Vagina (tissue), 2 donors: ENCODE measurements around the gene PRKAA2. TPM values are rescaled to one million over a fixed set of nuclear protein-coding genes. Genes with fewer than 3 reads are reported as not detected.

ENCODE experiments used
- DNase-seq, 2 donors: peaks; one replicate each; pipeline ENCODE4 v3.0.0-alpha.2; 2017; ENCODE audit errors: extremely low spot score in 2 of 2
- H3K27ac ChIP-seq: fragments of 200-600 bp; sonication (generic); one replicate; pipeline ENCODE4 v1.5.1; 2019
- H3K27me3 ChIP-seq: fragments of 200-600 bp; sonication (generic); one replicate; pipeline ENCODE4 v1.5.1; 2019
- H3K36me3 ChIP-seq, 2 donors: fragments of 200-600 bp; sonication (generic); one replicate each; pipeline ENCODE4 v1.5.1; 2017 to 2019
- H3K4me1 ChIP-seq: fragments of 200-600 bp; sonication (generic); one replicate; pipeline ENCODE4 v1.5.1; 2019
- H3K4me3 ChIP-seq, 2 donors: fragments of 200-600 bp; sonication (generic); 1 replicate in 1 of 2; 2 replicates in 1 of 2; pipeline ENCODE4 v1.5.1; 2016 to 2019
- H3K9me3 ChIP-seq: fragments of 200-600 bp; sonication (generic); one replicate; pipeline ENCODE4 v1.5.1; 2019
- POLR2A ChIP-seq, 2 donors: fragments of 450-650 bp; IDR thresholded peaks; one replicate each; pipeline ENCODE4 v1.6.1; 2017; ENCODE audit warnings: antibody characterized with exemption in 2 of 2, mild to moderate bottlenecking in 2 of 2, moderate library complexity in 2 of 2
- POLR2AphosphoS5 ChIP-seq, 2 donors: sonication (generic); formaldehyde crosslinking; IDR thresholded peaks; one replicate each; pipeline ENCODE4 v1.9.0; 2017; ENCODE audit warnings: antibody characterized with exemption in 2 of 2, mild to moderate bottlenecking in 2 of 2, low read depth in 1 of 2; ENCODE audit not compliant: insufficient read depth in 1 of 2
- intact Hi-C: fragments of 100-400 bp; cut with DNase I; formaldehyde crosslinking; loops from one replicate; pipeline ENCODE4 v1.15.1; 2023
- total RNA-seq: library from RNA; depleted of rRNA; stranded (reverse); fragments of >200 nt; gene quantifications from one replicate; pipeline ENCODE4 v1.2.3, GENCODE V29; 2016
- TF ChIP-seq, protein P1 (sequence below), 3 experiments: fragments of 450-650 bp in 2 of 3; fragments of 200-600 bp in 1 of 3; sonication (generic) in 1 of 3; IDR thresholded peaks; one replicate each; pipeline ENCODE4 v1.5.1; 2017 to 2019; ENCODE audit warnings: antibody characterized with exemption in 3 of 3, mild to moderate bottlenecking in 2 of 3, moderate library complexity in 2 of 3

Gene PRKAA2
- total RNA-seq, 1 donor from 2014 or later, result 3.7 TPM

DNA sequence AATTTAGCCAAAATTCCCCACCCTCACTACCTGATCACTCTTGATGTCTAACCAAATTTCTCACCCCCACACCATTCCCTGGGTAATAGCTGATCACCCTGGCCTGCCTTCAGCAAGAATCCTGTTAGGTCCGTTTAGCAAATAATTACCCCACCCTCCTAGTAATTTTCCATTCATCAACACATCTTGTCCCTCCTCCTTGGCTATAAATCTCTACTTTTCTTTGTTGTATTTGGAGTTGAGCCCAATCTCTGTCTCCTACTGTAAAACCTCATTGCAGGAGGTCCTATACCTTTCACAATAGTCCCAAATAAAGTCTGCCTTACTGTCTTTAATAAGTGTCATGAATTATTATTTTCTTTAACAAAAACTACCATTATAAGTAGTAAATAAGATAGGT, 6.9 kb upstream of the PRKAA2 start:
- no peaks in the 10 kb centered on the region for H3K27me3 ChIP-seq
- no peak overlapping the region for H3K4me3 ChIP-seq
- intact Hi-C loops, result no loop called here
- no peaks in the 10 kb centered on the region for H3K4me1 ChIP-seq
- TF ChIP-seq, protein P1, sequence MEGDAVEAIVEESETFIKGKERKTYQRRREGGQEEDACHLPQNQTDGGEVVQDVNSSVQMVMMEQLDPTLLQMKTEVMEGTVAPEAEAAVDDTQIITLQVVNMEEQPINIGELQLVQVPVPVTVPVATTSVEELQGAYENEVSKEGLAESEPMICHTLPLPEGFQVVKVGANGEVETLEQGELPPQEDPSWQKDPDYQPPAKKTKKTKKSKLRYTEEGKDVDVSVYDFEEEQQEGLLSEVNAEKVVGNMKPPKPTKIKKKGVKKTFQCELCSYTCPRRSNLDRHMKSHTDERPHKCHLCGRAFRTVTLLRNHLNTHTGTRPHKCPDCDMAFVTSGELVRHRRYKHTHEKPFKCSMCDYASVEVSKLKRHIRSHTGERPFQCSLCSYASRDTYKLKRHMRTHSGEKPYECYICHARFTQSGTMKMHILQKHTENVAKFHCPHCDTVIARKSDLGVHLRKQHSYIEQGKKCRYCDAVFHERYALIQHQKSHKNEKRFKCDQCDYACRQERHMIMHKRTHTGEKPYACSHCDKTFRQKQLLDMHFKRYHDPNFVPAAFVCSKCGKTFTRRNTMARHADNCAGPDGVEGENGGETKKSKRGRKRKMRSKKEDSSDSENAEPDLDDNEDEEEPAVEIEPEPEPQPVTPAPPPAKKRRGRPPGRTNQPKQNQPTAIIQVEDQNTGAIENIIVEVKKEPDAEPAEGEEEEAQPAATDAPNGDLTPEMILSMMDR (IDR thresholded peaks at IDR 0.05), result no peak
- TF ChIP-seq POLR2A (IDR thresholded peaks at IDR 0.05), result no peak
- no peak for TF ChIP-seq POLR2AphosphoS5 (IDR thresholded peaks at IDR 0.05; ENCODE audit: insufficient read depth in 1 of 2, low read depth in 1 of 2)
- no peak overlapping the region for H3K27ac ChIP-seq
- H3K36me3 ChIP-seq, result no peaks in the 10 kb centered on the region
- no peaks in the 10 kb centered on the region for H3K9me3 ChIP-seq
- no peak for DNase-seq

DNA sequence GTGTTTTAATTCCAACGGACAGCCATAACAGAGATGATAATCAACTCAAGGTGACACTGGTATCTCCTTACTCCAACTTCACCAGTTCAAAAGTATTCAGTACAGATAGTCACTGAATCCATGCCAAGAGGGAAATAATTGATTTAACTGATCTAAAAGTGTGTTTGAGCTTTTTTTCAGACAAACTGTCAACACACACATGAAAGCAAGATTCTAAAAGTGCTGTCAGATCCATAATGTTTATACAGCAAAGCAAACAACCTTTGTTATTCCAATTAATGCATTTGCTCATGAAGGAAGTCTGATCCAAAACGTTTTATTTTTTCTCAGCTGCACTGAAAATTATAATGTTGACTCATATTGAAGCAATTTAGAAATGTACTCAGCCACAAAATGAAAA, 5.9 kb upstream of the PRKAA2 start:
- Histone ChIP-seq H3K36me3 (no peaks in the 10 kb centered on the region), H3K4me3 (no peak overlapping the region), H3K27ac (no peak overlapping the region), H3K27me3 (no peaks in the 10 kb centered on the region), H3K9me3 (no peaks in the 10 kb centered on the region), H3K4me1 (peaks cover 3% of the 10 kb centered on the region)
- no peak for DNase-seq
- intact Hi-C loops, result no loop called here
- TF ChIP-seq, protein P1 (IDR thresholded peaks at IDR 0.05), result no peak
- no peak for TF ChIP-seq POLR2AphosphoS5 (IDR thresholded peaks at IDR 0.05; ENCODE audit: insufficient read depth in 1 of 2, low read depth in 1 of 2)
- TF ChIP-seq POLR2A (IDR thresholded peaks at IDR 0.05), result no peak

DNA sequence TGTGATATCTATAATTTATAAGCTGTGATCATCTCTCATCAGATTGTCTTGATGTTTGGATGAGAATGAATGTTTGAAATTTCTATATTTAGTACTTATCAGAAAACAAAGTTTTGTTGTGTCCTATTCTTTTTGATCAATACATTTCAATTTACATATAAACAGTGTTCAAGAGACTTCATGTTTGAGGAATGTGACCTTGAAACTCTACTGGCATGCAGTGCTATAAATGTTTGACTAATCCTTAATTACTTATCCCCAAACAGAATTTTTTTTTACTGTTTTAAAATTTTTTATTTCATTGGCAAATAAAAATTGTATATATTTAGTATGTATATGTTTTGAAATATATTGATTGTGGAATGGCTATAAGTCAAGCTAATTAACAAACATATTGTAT, 1.5 kb upstream of the PRKAA2 start:
- no peak overlapping the region for H3K27ac ChIP-seq
- H3K4me3 ChIP-seq, result no peak overlapping the region
- H3K9me3 ChIP-seq, result no peaks in the 10 kb centered on the region
- no peaks in the 10 kb centered on the region for H3K36me3 ChIP-seq
- peaks cover 17% of the 10 kb centered on the region for H3K4me1 ChIP-seq
- H3K27me3 ChIP-seq, result no peaks in the 10 kb centered on the region
- intact Hi-C loops, result no loop called here
- no peak for DNase-seq
- no peak for TF ChIP-seq POLR2A (IDR thresholded peaks at IDR 0.05)
- TF ChIP-seq, protein P1 (IDR thresholded peaks at IDR 0.05), result no peak
- TF ChIP-seq POLR2AphosphoS5 (IDR thresholded peaks at IDR 0.05; ENCODE audit: insufficient read depth in 1 of 2, low read depth in 1 of 2), result no peak

DNA sequence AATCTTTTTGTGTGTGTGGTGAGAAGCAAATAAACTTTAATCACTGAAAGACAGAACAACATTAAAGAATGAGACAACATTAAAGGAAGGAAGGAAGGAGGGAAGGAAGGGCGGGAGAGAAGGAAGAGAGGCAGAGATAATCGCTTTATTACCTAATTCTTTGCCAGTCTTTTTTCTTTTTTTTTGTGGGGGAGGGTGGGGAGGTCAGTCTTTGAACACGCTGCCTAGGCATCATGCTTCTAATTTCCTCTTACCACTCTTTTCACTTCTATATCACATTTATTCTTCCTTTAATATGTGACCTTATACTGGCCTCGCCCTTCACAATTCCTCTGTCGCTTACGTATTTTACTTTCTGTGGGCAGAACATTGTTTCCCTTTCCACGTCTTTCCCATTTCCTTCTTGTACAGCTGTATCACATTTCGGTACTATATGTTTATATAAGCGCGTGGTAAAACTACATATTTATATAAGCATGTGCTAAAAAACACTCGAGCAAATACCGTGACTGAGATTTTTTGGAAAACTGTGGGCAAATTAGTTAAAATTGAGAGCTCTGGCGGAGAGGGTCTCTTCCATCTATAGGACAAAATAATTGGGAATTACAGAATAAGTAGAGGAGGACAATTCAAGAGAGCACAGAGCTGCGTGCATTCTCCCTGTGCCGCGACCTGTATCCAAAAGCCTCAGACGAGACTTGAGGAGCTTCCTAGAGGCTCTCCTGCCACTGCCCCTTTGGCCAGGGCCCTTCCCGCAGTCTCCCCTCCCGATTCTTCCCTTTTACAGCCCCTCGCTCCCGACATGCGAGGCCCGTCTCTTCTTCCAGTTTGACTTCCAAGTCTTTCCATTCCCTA, 823 bp upstream of the PRKAA2 start:
- no peak for DNase-seq
- Histone ChIP-seq H3K36me3 (no peaks in the 10 kb centered on the region), H3K4me1 (peaks cover 17% of the 10 kb centered on the region), H3K9me3 (no peaks in the 10 kb centered on the region), H3K4me3 (peak overlapping the region; percentile 67 to 72), H3K27me3 (no peaks in the 10 kb centered on the region), H3K27ac (peak overlapping the region; percentile 69)
- intact Hi-C loops, result no loop called here
- TF ChIP-seq, protein P1 (IDR thresholded peaks at IDR 0.05), result no peak
- TF ChIP-seq POLR2A (IDR thresholded peaks at IDR 0.05) (no peak), POLR2AphosphoS5 (IDR thresholded peaks at IDR 0.05; ENCODE audit: insufficient read depth in 1 of 2, low read depth in 1 of 2) (no peak)

DNA sequence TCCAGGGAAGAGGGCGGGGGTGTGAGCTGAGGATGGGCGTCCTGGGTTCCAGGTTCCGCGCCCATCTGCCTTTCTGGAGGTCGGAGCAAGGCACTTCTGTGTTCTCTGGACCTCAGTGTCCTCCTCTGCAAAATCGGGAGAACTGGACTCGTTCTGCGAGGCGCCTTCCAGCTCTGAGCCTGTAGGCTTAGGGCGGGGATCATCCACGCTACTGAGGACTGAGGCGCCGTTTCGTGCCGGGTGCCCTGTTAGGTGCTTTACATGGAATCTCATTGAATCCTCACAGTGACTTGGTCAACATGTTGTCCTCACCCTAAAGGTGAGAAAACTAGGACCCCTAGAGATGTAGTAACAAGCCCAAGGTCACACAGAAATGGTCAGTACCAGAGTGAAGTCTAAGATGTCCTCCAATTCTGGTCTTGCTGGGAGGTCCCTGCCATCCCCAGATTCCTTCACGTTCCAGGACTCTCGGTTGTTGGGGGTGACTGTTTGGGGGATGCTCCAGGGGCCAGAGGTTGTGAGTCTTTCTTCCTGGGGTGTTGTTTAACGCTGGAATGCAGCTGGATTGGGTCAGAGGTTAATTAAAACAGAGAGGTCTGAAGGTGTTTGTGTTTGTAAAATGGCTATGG, 677 bp downstream of the PRKAA2 start:
- H3K27ac ChIP-seq, result peak overlapping the region; percentile 69
- H3K4me1 ChIP-seq, result peaks cover 17% of the 10 kb centered on the region
- DNase-seq, result no peak
- no peaks in the 10 kb centered on the region for H3K27me3 ChIP-seq
- H3K36me3 ChIP-seq, result no peaks in the 10 kb centered on the region
- intact Hi-C loops, result no loop called here
- H3K4me3 ChIP-seq, result peak overlapping the region; percentile 67 to 72
- TF ChIP-seq, protein P1 (IDR thresholded peaks at IDR 0.05), result no peak
- TF ChIP-seq POLR2A (IDR thresholded peaks at IDR 0.05) (no peak), POLR2AphosphoS5 (IDR thresholded peaks at IDR 0.05; ENCODE audit: insufficient read depth in 1 of 2, low read depth in 1 of 2) (no peak)
- no peaks in the 10 kb centered on the region for H3K9me3 ChIP-seq
